H9 (cell line): ENCODE data around the gene ZNF577. TPM values are rescaled to one million over a fixed set of nuclear protein-coding genes. Genes with fewer than 3 reads are reported as not detected.
A peak's percentile ranks its signal among the peaks of the same experiment; 100 is the strongest.

ENCODE experiments used
- DNase-seq: peaks from one replicate; pipeline ENCODE4 v3.0.0-alpha.2; 2017
- H2AFZ ChIP-seq: one replicate; pipeline ENCODE4 v1.6.1; 2013; ENCODE audit warnings: mild to moderate bottlenecking, low read length, control low read depth, moderate library complexity
- H2AK5ac ChIP-seq: 2 replicates; pipeline ENCODE4 v1.6.1; 2013; ENCODE audit warnings: low read length, control low read depth, mixed read lengths; ENCODE audit not compliant: insufficient read length
- H2BK120ac ChIP-seq: one replicate; pipeline ENCODE4 v1.6.1; 2013; ENCODE audit warnings: low read depth, mild to moderate bottlenecking, low read length, control low read depth, inconsistent platforms; ENCODE audit not compliant: poor library complexity, severe bottlenecking
- H2BK12ac ChIP-seq: 2 replicates; pipeline ENCODE4 v1.6.1; 2013; ENCODE audit warnings: low read length, control low read depth, mixed read lengths, low read depth; ENCODE audit not compliant: insufficient read length
- H2BK15ac ChIP-seq: 2 replicates; pipeline ENCODE4 v1.6.1; 2013; ENCODE audit warnings: low read depth, low read length, control low read depth
- H2BK20ac ChIP-seq: one replicate; pipeline ENCODE4 v1.6.1; 2013; ENCODE audit warnings: low read depth, mild to moderate bottlenecking, low read length, control low read depth, inconsistent platforms; ENCODE audit not compliant: poor library complexity, severe bottlenecking
- H2BK5ac ChIP-seq: 2 replicates; pipeline ENCODE4 v1.6.1; 2013; ENCODE audit warnings: low read length, control low read depth, mixed read lengths; ENCODE audit not compliant: insufficient read length
- H3K14ac ChIP-seq: 2 replicates; pipeline ENCODE4 v1.6.1; 2013; ENCODE audit warnings: low read length, control low read depth; ENCODE audit not compliant: insufficient read depth
- H3K18ac ChIP-seq: 2 replicates; pipeline ENCODE4 v1.6.1; 2013; ENCODE audit warnings: low read depth, mild to moderate bottlenecking, mixed read lengths, low read length, control low read depth; ENCODE audit not compliant: insufficient read length
- H3K23ac ChIP-seq: 2 replicates; pipeline ENCODE4 v1.6.1; 2013; ENCODE audit warnings: low read length, control low read depth, mixed read lengths, low read depth; ENCODE audit not compliant: insufficient read length
- H3K23me2 ChIP-seq: 2 replicates; pipeline ENCODE4 v1.6.1; 2013; ENCODE audit warnings: low read depth, mild to moderate bottlenecking, mixed read lengths, low read length, control low read depth; ENCODE audit not compliant: insufficient read length, poor library complexity, severe bottlenecking
- H3K27ac ChIP-seq: 2 replicates; pipeline ENCODE4 v1.5.1; 2013; ENCODE audit warnings: low read length, control low read depth, mixed read lengths, low read depth; ENCODE audit not compliant: insufficient read length
- H3K27me3 ChIP-seq: 2 replicates; pipeline ENCODE4 v1.6.1; 2013; ENCODE audit warnings: low read length, control low read depth, inconsistent platforms; ENCODE audit not compliant: insufficient read depth
- H3K4ac ChIP-seq: 2 replicates; pipeline ENCODE4 v1.6.1; 2013; ENCODE audit warnings: low read depth, mild to moderate bottlenecking, control low read depth, inconsistent platforms, low read length, moderate library complexity
- H3K4me1 ChIP-seq: 2 replicates; pipeline ENCODE4 v1.6.1; 2013; ENCODE audit warnings: low read length, control low read depth, inconsistent platforms; ENCODE audit not compliant: insufficient read depth
- H3K4me2 ChIP-seq: 2 replicates; pipeline ENCODE4 v1.6.1; 2013; ENCODE audit warnings: low read length, control low read depth, mixed read lengths; ENCODE audit not compliant: insufficient read length, insufficient read depth
- H3K56ac ChIP-seq: 2 replicates; pipeline ENCODE4 v1.6.1; 2013; ENCODE audit warnings: low read depth, mild to moderate bottlenecking, mixed read lengths, low read length, control low read depth; ENCODE audit not compliant: insufficient read length
- H3K79me1 ChIP-seq: 2 replicates; pipeline ENCODE4 v1.6.1; 2013; ENCODE audit warnings: low read depth, mild to moderate bottlenecking, moderate library complexity, low read length, control low read depth, inconsistent platforms; ENCODE audit not compliant: insufficient read depth, poor library complexity, severe bottlenecking
- H3K79me2 ChIP-seq: 2 replicates; pipeline ENCODE4 v1.6.1; 2013; ENCODE audit warnings: low read length, control low read depth, inconsistent platforms; ENCODE audit not compliant: insufficient read depth
- H3K9ac ChIP-seq: 2 replicates; pipeline ENCODE4 v1.6.1; 2013; ENCODE audit warnings: low read length, control low read depth, mixed read lengths; ENCODE audit not compliant: insufficient read length; ENCODE audit errors: extremely low read depth
- H3K9me3 ChIP-seq: one replicate; pipeline ENCODE4 v1.6.1; 2013; ENCODE audit warnings: low read depth, low read length, inconsistent platforms; ENCODE audit not compliant: control insufficient read depth
- H3T11ph ChIP-seq: one replicate; pipeline ENCODE4 v1.6.1; 2013; ENCODE audit warnings: mild to moderate bottlenecking, low read length, control low read depth, inconsistent platforms
- H4K20me1 ChIP-seq: one replicate; pipeline ENCODE4 v1.6.1; 2013; ENCODE audit not compliant: control insufficient read depth, insufficient read length, insufficient read depth
- H4K5ac ChIP-seq: 2 replicates; pipeline ENCODE4 v1.6.1; 2013; ENCODE audit warnings: low read depth, mild to moderate bottlenecking, mixed read lengths, low read length, control low read depth; ENCODE audit not compliant: insufficient read length
- H4K8ac ChIP-seq: replicated peaks from 2 replicates; pipeline ENCODE4 v1.6.1; 2013; ENCODE audit warnings: low read length, control low read depth, mixed read lengths, low read depth; ENCODE audit not compliant: insufficient read length
- H4K91ac ChIP-seq: 2 replicates; pipeline ENCODE4 v1.6.1; 2013; ENCODE audit warnings: low read depth, mild to moderate bottlenecking, moderate library complexity, mixed read lengths, low read length, control low read depth; ENCODE audit not compliant: insufficient read length
- H3K27ac Mint-ChIP-seq, 3 experiments: 2 replicates in 2 of 3; 3 replicates in 1 of 3; pipeline ENCODE4 v1.8.0; 2020 to 2021; ENCODE audit warnings: mixed read lengths in 3 of 3, mild to moderate bottlenecking in 1 of 3, moderate library complexity in 1 of 3
- H3K27me3 Mint-ChIP-seq: 2 replicates; pipeline ENCODE4 v1.8.0; 2021; ENCODE audit warnings: low read depth, mild to moderate bottlenecking, moderate library complexity, mixed read lengths
- H3K36me3 Mint-ChIP-seq, 3 experiments: 2 replicates in 2 of 3; 3 replicates in 1 of 3; pipeline ENCODE4 v1.8.0; 2020 to 2021; ENCODE audit warnings: low read depth in 3 of 3, mixed read lengths in 3 of 3; ENCODE audit not compliant: insufficient read depth in 1 of 3
- H3K4me1 Mint-ChIP-seq, 2 experiments: 2 replicates each; pipeline ENCODE4 v1.8.0; 2020; ENCODE audit warnings: mixed read lengths in 2 of 2
- H3K4me3 Mint-ChIP-seq, 2 experiments: 2 replicates in 1 of 2; 3 replicates in 1 of 2; pipeline ENCODE4 v1.8.0; 2020 to 2021; ENCODE audit warnings: mild to moderate bottlenecking in 2 of 2, mixed read lengths in 2 of 2, moderate library complexity in 1 of 2
- H3K9me3 Mint-ChIP-seq, 2 experiments: 2 replicates in 1 of 2; 3 replicates in 1 of 2; pipeline ENCODE4 v1.8.0; 2020; ENCODE audit warnings: mild to moderate bottlenecking in 2 of 2, mixed read lengths in 2 of 2, moderate library complexity in 1 of 2
- WGBS: extraction: QIAGEN DNeasy Blood & Tissue Kit; methylation state at CpG from one replicate; pipeline ENCODE4 v1.1.7; 2013; ENCODE audit warnings: missing lambda C conversion rate, low lambda C conversion rate, mixed read lengths; ENCODE audit not compliant: insufficient read length; ENCODE audit errors: extremely low coverage; 5-methylcytosine and 5-hydroxymethylcytosine counted together
- total RNA-seq: library from RNA; stranded (reverse); gene quantifications from 2 replicates; pipeline ENCODE4 v1.2.1, GENCODE V29; 2021
- TF ChIP-seq, protein P1 (sequence below): fragments of 200-600 bp; sonication (generic); conservative IDR thresholded peaks from 3 replicates; pipeline ENCODE4 v1.8.0; 2021; ENCODE audit warnings: antibody characterized with exemption, mild to moderate bottlenecking

Gene ZNF577
- total RNA-seq, 1 experiment from 2014 or later, result 42.1 TPM

DNA sequence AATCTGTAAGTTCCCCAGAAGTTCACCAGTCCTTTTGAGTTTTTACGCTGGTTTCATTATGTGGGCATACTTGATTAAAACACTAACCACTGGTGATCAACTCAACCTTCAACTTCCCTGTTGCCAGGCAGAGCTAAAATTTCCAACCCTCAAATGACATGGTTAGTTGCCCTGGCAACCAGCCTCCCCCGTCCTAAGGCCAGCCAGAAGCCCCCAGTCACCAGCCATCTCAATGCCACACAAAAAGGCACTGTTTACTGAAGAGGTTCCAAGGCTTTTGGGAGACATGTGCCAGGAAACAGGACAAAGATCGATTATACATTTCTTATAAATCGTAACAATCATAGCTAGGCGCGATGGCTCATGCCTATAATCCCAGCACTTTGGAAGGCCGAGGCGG, 15.4 kb upstream of the ZNF577 start:
- Histone ChIP-seq H3K79me2 (peaks cover 52% of the 10 kb centered on the region), H2BK12ac (no peak overlapping the region), H3K9ac (peak overlapping the region; percentile 55), H3K4ac (no peak overlapping the region), H3K79me1 (peaks cover 8% of the 10 kb centered on the region), H3K56ac (no peak overlapping the region), H3K14ac (peak overlapping the region; percentile 29; the same call in 1 of the 2 replicates), H3K18ac (no peak overlapping the region), H3T11ph (no peak overlapping the region), H3K4me2 (peak overlapping the region; percentile 97), H3K27ac (no peak overlapping the region), H3K23ac (no peak overlapping the region), H3K23me2 (peaks cover 23% of the 10 kb centered on the region), H4K20me1 (peaks cover 3% of the 10 kb centered on the region), H4K5ac (no peak overlapping the region), H2AFZ (no peak overlapping the region), H3K4me1 (peaks cover 8% of the 10 kb centered on the region; the same call in 1 of the 2 replicates), H2BK20ac (no peak overlapping the region), H2BK15ac (no peak overlapping the region), H3K9me3 (peaks cover 43% of the 10 kb centered on the region), H4K8ac (no peak overlapping the region), H2AK5ac (no peak overlapping the region), H2BK120ac (no peak overlapping the region), H2BK5ac (no peak overlapping the region), H3K27me3 (no peaks in the 10 kb centered on the region), H4K91ac (no peak overlapping the region)
- peaks cover 67 to 80% (median 70%) of the 10 kb centered on the region in 3 experiments for H3K36me3 Mint-ChIP-seq
- no peak for DNase-seq
- peaks cover 42 to 90% of the 10 kb centered on the region in 2 experiments for H3K9me3 Mint-ChIP-seq
- no CpG with 5 or more reads among the region's 8 CpGs for WGBS
- H3K4me3 Mint-ChIP-seq, result peak overlapping the region; percentile 98 to 99
- TF ChIP-seq, protein P1, sequence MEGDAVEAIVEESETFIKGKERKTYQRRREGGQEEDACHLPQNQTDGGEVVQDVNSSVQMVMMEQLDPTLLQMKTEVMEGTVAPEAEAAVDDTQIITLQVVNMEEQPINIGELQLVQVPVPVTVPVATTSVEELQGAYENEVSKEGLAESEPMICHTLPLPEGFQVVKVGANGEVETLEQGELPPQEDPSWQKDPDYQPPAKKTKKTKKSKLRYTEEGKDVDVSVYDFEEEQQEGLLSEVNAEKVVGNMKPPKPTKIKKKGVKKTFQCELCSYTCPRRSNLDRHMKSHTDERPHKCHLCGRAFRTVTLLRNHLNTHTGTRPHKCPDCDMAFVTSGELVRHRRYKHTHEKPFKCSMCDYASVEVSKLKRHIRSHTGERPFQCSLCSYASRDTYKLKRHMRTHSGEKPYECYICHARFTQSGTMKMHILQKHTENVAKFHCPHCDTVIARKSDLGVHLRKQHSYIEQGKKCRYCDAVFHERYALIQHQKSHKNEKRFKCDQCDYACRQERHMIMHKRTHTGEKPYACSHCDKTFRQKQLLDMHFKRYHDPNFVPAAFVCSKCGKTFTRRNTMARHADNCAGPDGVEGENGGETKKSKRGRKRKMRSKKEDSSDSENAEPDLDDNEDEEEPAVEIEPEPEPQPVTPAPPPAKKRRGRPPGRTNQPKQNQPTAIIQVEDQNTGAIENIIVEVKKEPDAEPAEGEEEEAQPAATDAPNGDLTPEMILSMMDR, result no peak
- H3K27me3 Mint-ChIP-seq, result no peaks in the 10 kb centered on the region
- H3K4me1 Mint-ChIP-seq, result peaks cover 42 to 44% of the 10 kb centered on the region in 2 experiments
- H3K27ac Mint-ChIP-seq, result peak overlapping the region; percentile 44 to 60 (median 56); a peak in 4 of 7 replicates
